ENCODE data around the gene INPP5J.

GRCh38 chr22:31102441-31103081, 20.2 kb upstream of the INPP5J start:
- TF ChIP-seq POLR2A (IDR thresholded peaks at IDR 0.05; ENCODE audit: low read length): no peak
- TF ChIP-seq GATA1 (IDR thresholded peaks at IDR 0.05; ENCODE audit: low read depth, low read length): no peak

All from erythroblast (primary cell).